HepG2 (cell line): ENCODE measurements around the gene CDC6. TPM values are rescaled to one million over a fixed set of nuclear protein-coding genes. Genes with fewer than 3 reads are reported as not detected.

ENCODE experiments used
- ATAC-seq: fragments of 200-7000 bp; cut with Tn5 transposase; 3 replicates; pipeline ENCODE4 v1.9.1; 2020; ENCODE audit warnings: mild to moderate bottlenecking, moderate library complexity
- BruUV-seq: library from RNA; stranded (reverse); fragments of 400-500 nt; replicated peaks from 2 replicates; lab custom pipeline; 2021; lab: Mats Ljungman, UMichigan
- CTCF ChIA-PET: fragments of 300-600 bp; formaldehyde crosslinking; extraction: SDS; loops from one replicate; lab custom pipeline; 2021; ENCODE audit warnings: low total read pairs, inconsistent platforms, low intra/inter-chr PET ratio; lab: Yijun Ruan, JAX
- POLR2A ChIA-PET: fragments of 350-600 bp; sonication (Branson Sonifier 250); formaldehyde crosslinking; loops from one replicate; lab custom pipeline; 2020; ENCODE audit warnings: antibody characterized with exemption, inconsistent platforms; lab: Yijun Ruan, JAX
- DNase-seq: peaks from one replicate; pipeline ENCODE4 v3.0.0-alpha.2; 2015; ENCODE audit warnings: low spot score
- FAIRE-seq: peaks from 3 replicates; lab custom pipeline; 2011; peaks lifted over from hg19 to GRCh38; lab: Jason Lieb, UNC
- H2AFZ ChIP-seq: one replicate; pipeline ENCODE4 v1.6.1; 2011; ENCODE audit warnings: low read length, inconsistent platforms
- H3K27ac ChIP-seq: fragments of 300-600 bp; 3 replicates; pipeline ENCODE4 v1.8.0; 2011; ENCODE audit warnings: mixed run types, mild to moderate bottlenecking, mixed read lengths, low read length, inconsistent platforms; ENCODE audit not compliant: insufficient read depth; ENCODE audit errors: extremely low read length
- H3K27me3 ChIP-seq, 2 experiments: fragments of 200-600 bp in 1 of 2; 2 replicates in 1 of 2; 3 replicates in 1 of 2; pipeline versions ENCODE4 v1.6.0 to v1.8.0; 2011; ENCODE audit warnings: low read length in 2 of 2, mild to moderate bottlenecking in 2 of 2, moderate library complexity in 2 of 2, inconsistent platforms in 1 of 2; ENCODE audit not compliant: insufficient read depth in 2 of 2, control insufficient read depth in 1 of 2
- H3K36me3 ChIP-seq, 2 experiments: fragments of 200-600 bp in 1 of 2; replicated peaks in 1 of 2; 2 replicates in 1 of 2; 3 replicates in 1 of 2; pipeline versions ENCODE4 v1.5.1 to v1.8.0; 2011; ENCODE audit warnings: low read length in 2 of 2, inconsistent platforms in 1 of 2; ENCODE audit not compliant: insufficient read depth in 2 of 2, control insufficient read depth in 1 of 2
- H3K4me1 ChIP-seq: 2 replicates; pipeline ENCODE4 v1.5.1; 2012; ENCODE audit warnings: low read length, inconsistent platforms; ENCODE audit not compliant: insufficient read depth
- H3K4me2 ChIP-seq: 2 replicates; pipeline ENCODE4 v1.6.0; 2011; ENCODE audit warnings: low read depth, low read length, inconsistent platforms
- H3K4me3 ChIP-seq, 3 experiments: fragments of 200-600 bp in 1 of 3; sonication (generic), shearing (Covaris generic) in 1 of 3; replicated peaks in 1 of 3; 2 replicates each; pipeline ENCODE4 v1.5.1; 2011 to 2016; ENCODE audit warnings: low read length in 3 of 3, inconsistent platforms in 2 of 3, low read depth in 2 of 3, mild to moderate bottlenecking in 2 of 3, control low read depth in 1 of 3, mixed read lengths in 1 of 3; ENCODE audit not compliant: insufficient read depth in 1 of 3
- H3K79me2 ChIP-seq: one replicate; pipeline ENCODE4 v1.6.1; 2011; ENCODE audit warnings: low read length, inconsistent platforms; ENCODE audit not compliant: insufficient read depth
- H3K9ac ChIP-seq: 2 replicates; pipeline ENCODE4 v1.6.0; 2011; ENCODE audit warnings: mild to moderate bottlenecking, low read depth, low read length, inconsistent platforms; ENCODE audit not compliant: insufficient read depth
- H3K9me3 ChIP-seq: 2 replicates; pipeline ENCODE4 v1.5.1; 2012; ENCODE audit warnings: mild to moderate bottlenecking, low read length
- H4K20me1 ChIP-seq: 2 replicates; pipeline ENCODE4 v1.6.0; 2011; ENCODE audit warnings: inconsistent platforms, mild to moderate bottlenecking, low read length, moderate library complexity; ENCODE audit not compliant: insufficient read depth
- CHCHD3 ChIP-seq: sonication (generic); formaldehyde crosslinking; IDR thresholded peaks from 2 replicates; pipeline ENCODE4 v1.8.0; 2022; ENCODE audit warnings: mild to moderate bottlenecking, missing genetic modification reagents, moderate library complexity
- ELF1 ChIP-seq: sonication (generic); formaldehyde crosslinking; IDR thresholded peaks from 2 replicates; pipeline ENCODE4 v1.4.0; 2020; ENCODE audit warnings: missing genetic modification reagents
- ETV5 ChIP-seq: IDR thresholded peaks from 2 replicates; pipeline ENCODE4 v1.6.1; 2018; ENCODE audit warnings: missing biosample characterization, missing genetic modification reagents, inconsistent platforms, borderline replicate concordance
- FOXA1 ChIP-seq, 2 experiments: fragments of 450-650 bp in 1 of 2; sonication (generic) in 1 of 2; formaldehyde crosslinking in 1 of 2; IDR thresholded peaks; 2 replicates each; pipeline versions ENCODE4 v1.4.0 to v1.6.1; 2016 to 2020; ENCODE audit warnings: missing genetic modification reagents in 1 of 2
- GTF2F1 ChIP-seq: fragments of 150-350 bp; IDR thresholded peaks from 2 replicates; pipeline ENCODE4 v1.6.1; 2014; ENCODE audit warnings: low read length
- KAT7 ChIP-seq: IDR thresholded peaks from 2 replicates; pipeline ENCODE4 v1.6.1; 2018; ENCODE audit warnings: borderline replicate concordance, missing compliant biosample characterization
- MAZ ChIP-seq, 2 experiments: sonication (generic) in 1 of 2; formaldehyde crosslinking in 1 of 2; IDR thresholded peaks; 2 replicates each; pipeline versions ENCODE4 v1.5.0 to v1.6.1; 2012 to 2020; ENCODE audit warnings: low read depth in 2 of 2, mild to moderate bottlenecking in 2 of 2, borderline replicate concordance in 1 of 2, improper control_type of control experiment in 1 of 2, low read length in 1 of 2, missing genetic modification reagents in 1 of 2, moderate library complexity in 1 of 2
- NAIF1 ChIP-seq: sonication (generic); formaldehyde crosslinking; IDR thresholded peaks from 2 replicates; pipeline ENCODE4 v1.5.0; 2020; ENCODE audit warnings: mild to moderate bottlenecking, missing genetic modification reagents, borderline replicate concordance
- NFKB2 ChIP-seq: sonication (generic); formaldehyde crosslinking; IDR thresholded peaks from 2 replicates; pipeline ENCODE4 v1.4.0; 2020; ENCODE audit warnings: missing genetic modification reagents, borderline replicate concordance
- RFX1 ChIP-seq: fragments of 450-650 bp; IDR thresholded peaks from 2 replicates; pipeline ENCODE4 v1.6.1; 2017
- SMAD9 ChIP-seq: sonication (generic); formaldehyde crosslinking; IDR thresholded peaks from 2 replicates; pipeline ENCODE4 v1.5.1; 2020; ENCODE audit warnings: mild to moderate bottlenecking, missing genetic modification reagents
- ZFP62 ChIP-seq: sonication (generic); formaldehyde crosslinking; IDR thresholded peaks from 2 replicates; pipeline ENCODE4 v1.4.0; 2020; ENCODE audit warnings: missing genetic modification reagents
- ZNF230 ChIP-seq: sonication (generic); formaldehyde crosslinking; IDR thresholded peaks from 2 replicates; pipeline ENCODE4 v1.4.0; 2020; ENCODE audit warnings: mild to moderate bottlenecking, missing genetic modification reagents
- ZNF263 ChIP-seq: sonication (generic); formaldehyde crosslinking; IDR thresholded peaks from 2 replicates; pipeline ENCODE4 v1.4.0; 2020; ENCODE audit warnings: missing genetic modification reagents
- ZNF766 ChIP-seq: sonication (generic); formaldehyde crosslinking; IDR thresholded peaks from 2 replicates; pipeline ENCODE4 v1.5.0; 2020; ENCODE audit warnings: missing genetic modification reagents, borderline replicate concordance
- WGBS: methylation state at CpG from one replicate; pipeline ENCODE4 v1.1.6; 2017; ENCODE audit warnings: low lambda C conversion rate; 5-methylcytosine and 5-hydroxymethylcytosine counted together
- in situ Hi-C: cut with HindIII; loops from 2 replicates; pipeline ENCODE4 v1.10.0; 2017; ENCODE audit warnings: low pct_unique_long_range_greater_than_20kb; ENCODE audit not compliant: extremely low pct_ligation_motif_present
- intact Hi-C: fragments of 100-400 bp; cut with micrococcal nuclease; formaldehyde crosslinking; loops from one replicate; pipeline ENCODE4 v1.10.0; 2022; ENCODE audit not compliant: unreplicated experiment
- polyA plus RNA-seq, 8 experiments: library from polyadenylated mRNA; depleted of rRNA in 3 of 8; stranded (reverse) in 7 of 8; unstranded in 1 of 8; fragments of >200 nt; fragmentation: Illumina TruSeq in 4 of 8; extraction: Trizol in 4 of 8; gene quantifications; 2 replicates each; pipeline versions ENCODE4 v1.2.1 to v1.2.3, GENCODE V29; 2011 to 2016; ENCODE audit warnings: low read depth in 4 of 8, missing spikeins in 1 of 8, mixed read lengths in 1 of 8; ENCODE audit not compliant: insufficient read depth in 1 of 8
- total RNA-seq, 5 experiments: library from RNA; depleted of rRNA; stranded (reverse); fragments of >200 nt; fragmentation: Illumina TruSeq; extraction: Trizol; gene quantifications; 2 replicates each; pipeline ENCODE4 v1.2.3, GENCODE V29; 2016; ENCODE audit warnings: low read depth in 1 of 5
- TF ChIP-seq, protein P1 (sequence below): sonication (generic); formaldehyde crosslinking; IDR thresholded peaks from 2 replicates; pipeline ENCODE4 v1.5.1; 2020; ENCODE audit warnings: missing genetic modification reagents, mild to moderate bottlenecking, borderline replicate concordance
- TF ChIP-seq, protein P2 (sequence below): sonication (generic); formaldehyde crosslinking; IDR thresholded peaks from 2 replicates; pipeline ENCODE4 v1.4.0; 2020; ENCODE audit warnings: missing genetic modification reagents
- TF ChIP-seq, protein P3 (sequence below): sonication (generic); formaldehyde crosslinking; IDR thresholded peaks from 2 replicates; pipeline ENCODE4 v1.5.1; 2020; ENCODE audit warnings: missing genetic modification reagents, mild to moderate bottlenecking, borderline replicate concordance
- TF ChIP-seq, protein P4 (sequence below): sonication (generic); formaldehyde crosslinking; IDR thresholded peaks from 2 replicates; pipeline ENCODE4 v1.4.0; 2020; ENCODE audit warnings: missing genetic modification reagents, mild to moderate bottlenecking, borderline replicate concordance

CDC6 gene
- total and polyA plus RNA-seq, 2 of the 13 experiments (the other 11 are each of a cell fraction or from before 2014, with no cell fraction given) = 17.4 to 114 TPM

DNA sequence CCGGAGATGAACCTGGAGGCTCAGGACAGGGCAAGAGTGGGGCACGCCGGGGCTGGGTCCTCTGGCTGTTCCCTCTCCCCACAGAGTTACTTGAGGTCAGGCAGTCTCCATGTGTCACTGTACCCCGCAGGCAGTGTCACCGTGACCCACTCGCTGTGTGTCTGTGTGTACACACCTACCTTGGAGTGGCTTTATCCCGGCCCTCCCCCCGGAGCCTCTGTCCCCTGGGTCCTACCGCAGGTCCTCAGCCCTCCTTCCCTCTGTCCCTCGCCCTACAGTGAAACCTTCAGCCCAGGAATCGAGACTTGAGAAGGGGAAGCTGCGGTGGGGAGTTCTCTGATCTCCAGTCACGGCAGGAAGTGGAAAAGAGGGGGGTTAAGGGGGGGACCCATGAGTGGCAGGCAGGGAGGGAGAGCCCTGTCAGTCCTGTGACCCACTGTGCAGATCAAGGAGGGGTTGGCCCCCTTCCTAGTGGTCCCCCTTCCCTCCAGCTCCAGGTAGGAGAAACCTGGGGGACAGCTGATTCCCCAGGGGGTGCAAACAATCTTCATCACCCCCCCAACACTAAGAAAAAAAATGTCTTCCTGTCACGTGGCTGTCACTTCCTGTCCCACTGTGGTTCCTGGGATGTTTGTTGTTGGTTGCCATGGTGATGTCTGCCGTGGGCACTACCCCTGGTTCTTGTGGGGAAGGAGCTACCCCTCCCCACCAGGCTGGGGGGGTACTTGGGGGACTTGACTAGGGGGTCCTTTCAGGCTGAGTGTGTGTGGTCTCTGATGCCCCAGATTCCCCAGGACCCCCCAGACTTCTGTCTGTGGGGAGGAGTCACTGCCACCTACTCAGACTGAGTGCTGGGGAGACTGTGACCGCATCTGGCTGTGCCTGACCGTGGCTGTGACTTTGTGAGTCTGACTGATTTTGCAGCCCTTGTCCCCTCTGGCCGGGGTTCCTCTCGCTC lies 35.0 kb downstream of the CDC6 start:
- peak overlapping the region; percentile 28; the same call in 1 of the 2 replicates for H3K9ac ChIP-seq
- no peaks in the 10 kb centered on the region for H3K9me3 ChIP-seq
- H2AFZ ChIP-seq = no peak overlapping the region
- H3K79me2 ChIP-seq = peaks cover 37% of the 10 kb centered on the region
- BruUV-seq = no TSS peak
- H3K4me3 ChIP-seq = peak overlapping the region in 1 of 3 experiments; percentile 32; a peak in 1 of 6 replicates
- peaks cover 36% of the 10 kb centered on the region for H4K20me1 ChIP-seq
- DNase-seq (peak; percentile 55), ATAC-seq (no peak), FAIRE-seq (no peak)
- peak overlapping the region; percentile 46 for H3K4me2 ChIP-seq
- ChIA-PET POLR2A (interaction anchor here (0.8 kb wide), 1 partner anchor 11 kb away, joined by 3 read pairs; no protein-coding TSS in a partner anchor), CTCF (no interaction called here)
- H3K27ac ChIP-seq = no peak overlapping the region
- H3K4me1 ChIP-seq = peaks cover 87% of the 10 kb centered on the region
- no peaks in the 10 kb centered on the region; a peak in 1 of 5 replicates for H3K27me3 ChIP-seq
- 75% methylated on average over 19 of the region's 19 CpGs for whole genome bisulfite sequencing
- in situ Hi-C loops (no loop called here), intact Hi-C loops (no loop called here)
- H3K36me3 ChIP-seq = no peaks in the 10 kb centered on the region
- TF ChIP-seq, protein P1, sequence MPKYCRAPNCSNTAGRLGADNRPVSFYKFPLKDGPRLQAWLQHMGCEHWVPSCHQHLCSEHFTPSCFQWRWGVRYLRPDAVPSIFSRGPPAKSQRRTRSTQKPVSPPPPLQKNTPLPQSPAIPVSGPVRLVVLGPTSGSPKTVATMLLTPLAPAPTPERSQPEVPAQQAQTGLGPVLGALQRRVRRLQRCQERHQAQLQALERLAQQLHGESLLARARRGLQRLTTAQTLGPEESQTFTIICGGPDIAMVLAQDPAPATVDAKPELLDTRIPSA (CRISPR knock-in tag) = no peak
- TF ChIP-seq, protein P2, sequence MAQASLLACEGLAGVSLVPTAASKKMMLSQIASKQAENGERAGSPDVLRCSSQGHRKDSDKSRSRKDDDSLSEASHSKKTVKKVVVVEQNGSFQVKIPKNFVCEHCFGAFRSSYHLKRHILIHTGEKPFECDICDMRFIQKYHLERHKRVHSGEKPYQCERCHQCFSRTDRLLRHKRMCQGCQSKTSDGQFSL = peak; percentile 73; the same call in 1 of the 2 replicates
- no peak for TF ChIP-seq KAT7 (CRISPR knock-in tag)
- TF ChIP-seq, protein P3, sequence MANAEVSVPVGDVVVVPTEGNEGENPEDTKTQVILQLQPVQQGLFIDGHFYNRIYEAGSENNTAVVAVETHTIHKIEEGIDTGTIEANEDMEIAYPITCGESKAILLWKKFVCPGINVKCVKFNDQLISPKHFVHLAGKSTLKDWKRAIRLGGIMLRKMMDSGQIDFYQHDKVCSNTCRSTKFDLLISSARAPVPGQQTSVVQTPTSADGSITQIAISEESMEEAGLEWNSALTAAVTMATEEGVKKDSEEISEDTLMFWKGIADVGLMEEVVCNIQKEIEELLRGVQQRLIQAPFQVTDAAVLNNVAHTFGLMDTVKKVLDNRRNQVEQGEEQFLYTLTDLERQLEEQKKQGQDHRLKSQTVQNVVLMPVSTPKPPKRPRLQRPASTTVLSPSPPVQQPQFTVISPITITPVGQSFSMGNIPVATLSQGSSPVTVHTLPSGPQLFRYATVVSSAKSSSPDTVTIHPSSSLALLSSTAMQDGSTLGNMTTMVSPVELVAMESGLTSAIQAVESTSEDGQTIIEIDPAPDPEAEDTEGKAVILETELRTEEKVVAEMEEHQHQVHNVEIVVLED (CRISPR knock-in tag) = no peak
- TF ChIP-seq, protein P4, sequence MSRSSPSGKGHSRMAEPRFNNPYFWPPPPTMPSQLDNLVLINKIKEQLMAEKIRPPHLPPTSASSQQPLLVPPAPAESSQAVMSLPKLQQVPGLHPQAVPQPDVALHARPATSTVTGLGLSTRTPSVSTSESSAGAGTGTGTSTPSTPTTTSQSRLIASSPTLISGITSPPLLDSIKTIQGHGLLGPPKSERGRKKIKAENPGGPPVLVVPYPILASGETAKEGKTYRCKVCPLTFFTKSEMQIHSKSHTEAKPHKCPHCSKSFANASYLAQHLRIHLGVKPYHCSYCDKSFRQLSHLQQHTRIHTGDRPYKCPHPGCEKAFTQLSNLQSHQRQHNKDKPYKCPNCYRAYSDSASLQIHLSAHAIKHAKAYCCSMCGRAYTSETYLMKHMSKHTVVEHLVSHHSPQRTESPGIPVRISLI (CRISPR knock-in tag) = peak; percentile 97
- TF ChIP-seq CHCHD3 = no peak
- no peak for TF ChIP-seq SMAD9 (CRISPR knock-in tag)
- TF ChIP-seq ZNF230 (CRISPR knock-in tag) = no peak
- 0 out of 2 replicates have a peak, but pooled peaks have one; percentile 8 for TF ChIP-seq ELF1 (CRISPR knock-in tag)
- TF ChIP-seq NAIF1 (CRISPR knock-in tag) = no peak
- no peak for TF ChIP-seq ZFP62 (CRISPR knock-in tag)
- TF ChIP-seq NFKB2 = no peak
- no peak for TF ChIP-seq ZNF766 (CRISPR knock-in tag)
- no peak for TF ChIP-seq MAZ (IDR thresholded peaks at IDR 0.05; ENCODE audit: borderline replicate concordance, low read depth, low read length)
- no peak for TF ChIP-seq MAZ (CRISPR knock-in tag; IDR thresholded peaks at IDR 0.05; ENCODE audit: low read depth)
- peak; percentile 73 for TF ChIP-seq RFX1
- TF ChIP-seq FOXA1 (IDR thresholded peaks at IDR 0.05) = no peak
- 0 out of 2 replicates have a peak, but pooled peaks have one; percentile 34 for TF ChIP-seq FOXA1 (CRISPR knock-in tag; IDR thresholded peaks at IDR 0.05)
- peak; percentile 53; the same call in 1 of the 2 replicates for TF ChIP-seq ETV5 (CRISPR knock-in tag)
- TF ChIP-seq ZNF263 (CRISPR knock-in tag) = peak; percentile 74
- no peak for TF ChIP-seq GTF2F1
